Epithelial cell of proximal tubule (primary cell): Measurements from ENCODE around the gene PALM3. TPM values are rescaled to one million over a fixed set of nuclear protein-coding genes. Genes with fewer than 3 reads are reported as not detected.
"Not testable (repeated sequence)": the region's sequence is repeated elsewhere in the genome, so short reads cannot be mapped to it uniquely, and the experiment has no call there.

ENCODE experiments used
- DNase-seq: peaks from one replicate; pipeline ENCODE4 v3.0.0-alpha.2; 2011; ENCODE audit warnings: low read depth
- H3K4me3 ChIP-seq: 2 replicates; pipeline ENCODE4 v1.5.1; 2011; ENCODE audit warnings: low read depth, mild to moderate bottlenecking, low read length
- total RNA-seq: library from RNA; depleted of rRNA; stranded (reverse); fragments of >200 nt; gene quantifications from 2 replicates; pipeline ENCODE4 v1.2.3, GENCODE V29; 2015
- TF ChIP-seq, protein P1 (sequence below): conservative IDR thresholded peaks from 2 replicates; pipeline ENCODE4 v1.5.1; 2012; ENCODE audit warnings: low read depth, mild to moderate bottlenecking, low read length

PALM3 gene
- total RNA-seq, 1 donor from 2014 or later, result 0.17 TPM

DNA sequence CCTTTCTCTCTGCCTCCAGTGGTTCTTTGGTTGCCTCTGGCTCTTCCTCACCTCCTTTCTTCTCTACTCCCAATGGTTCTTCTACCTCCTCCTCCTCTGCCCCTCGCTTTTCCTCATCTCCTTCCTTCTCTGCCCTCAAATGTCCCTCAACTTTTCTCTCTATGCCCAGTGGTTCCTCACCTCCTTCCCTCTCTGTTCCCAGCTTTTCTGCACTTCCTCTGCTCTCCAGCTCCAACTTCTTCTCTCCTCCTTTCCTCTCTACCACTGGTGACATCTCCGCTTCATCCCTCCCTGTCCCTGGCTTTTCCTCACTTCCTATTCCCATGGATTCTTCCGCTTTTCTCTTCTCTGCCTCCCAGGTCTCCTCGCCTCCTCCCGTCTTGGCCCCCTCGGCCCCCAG lies 7.8 kb downstream of the PALM3 start:
- no peak for DNase-seq
- TF ChIP-seq, protein P1, sequence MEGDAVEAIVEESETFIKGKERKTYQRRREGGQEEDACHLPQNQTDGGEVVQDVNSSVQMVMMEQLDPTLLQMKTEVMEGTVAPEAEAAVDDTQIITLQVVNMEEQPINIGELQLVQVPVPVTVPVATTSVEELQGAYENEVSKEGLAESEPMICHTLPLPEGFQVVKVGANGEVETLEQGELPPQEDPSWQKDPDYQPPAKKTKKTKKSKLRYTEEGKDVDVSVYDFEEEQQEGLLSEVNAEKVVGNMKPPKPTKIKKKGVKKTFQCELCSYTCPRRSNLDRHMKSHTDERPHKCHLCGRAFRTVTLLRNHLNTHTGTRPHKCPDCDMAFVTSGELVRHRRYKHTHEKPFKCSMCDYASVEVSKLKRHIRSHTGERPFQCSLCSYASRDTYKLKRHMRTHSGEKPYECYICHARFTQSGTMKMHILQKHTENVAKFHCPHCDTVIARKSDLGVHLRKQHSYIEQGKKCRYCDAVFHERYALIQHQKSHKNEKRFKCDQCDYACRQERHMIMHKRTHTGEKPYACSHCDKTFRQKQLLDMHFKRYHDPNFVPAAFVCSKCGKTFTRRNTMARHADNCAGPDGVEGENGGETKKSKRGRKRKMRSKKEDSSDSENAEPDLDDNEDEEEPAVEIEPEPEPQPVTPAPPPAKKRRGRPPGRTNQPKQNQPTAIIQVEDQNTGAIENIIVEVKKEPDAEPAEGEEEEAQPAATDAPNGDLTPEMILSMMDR, result no peak

DNA sequence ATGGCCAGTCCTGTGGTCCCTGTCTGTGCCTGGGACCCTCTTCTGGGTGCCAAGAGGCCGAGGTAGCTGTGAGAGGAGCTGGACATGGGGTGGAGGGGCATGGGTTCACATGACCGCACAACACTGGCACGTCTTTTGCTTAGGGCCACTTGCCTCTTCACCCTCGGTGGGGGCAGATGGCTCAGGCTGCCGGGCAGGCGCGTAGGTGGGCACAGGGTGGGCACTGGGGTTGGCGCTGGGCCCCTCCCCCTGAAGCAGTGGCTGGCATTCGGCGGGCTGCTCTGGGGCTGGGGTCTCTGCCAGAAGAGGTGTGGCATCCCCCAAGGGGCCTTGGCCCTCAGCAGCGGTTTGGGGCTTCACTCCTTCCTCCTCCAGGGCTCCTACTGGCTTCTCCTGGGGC lies 8.4 kb downstream of the PALM3 start:
- TF ChIP-seq, protein P1, result no peak
- no peak for DNase-seq
- no peak overlapping the region for H3K4me3 ChIP-seq

More for the DNA sequence above, 7.8 kb downstream of the PALM3 start:
- H3K4me3 ChIP-seq, result no peak overlapping the region

DNA sequence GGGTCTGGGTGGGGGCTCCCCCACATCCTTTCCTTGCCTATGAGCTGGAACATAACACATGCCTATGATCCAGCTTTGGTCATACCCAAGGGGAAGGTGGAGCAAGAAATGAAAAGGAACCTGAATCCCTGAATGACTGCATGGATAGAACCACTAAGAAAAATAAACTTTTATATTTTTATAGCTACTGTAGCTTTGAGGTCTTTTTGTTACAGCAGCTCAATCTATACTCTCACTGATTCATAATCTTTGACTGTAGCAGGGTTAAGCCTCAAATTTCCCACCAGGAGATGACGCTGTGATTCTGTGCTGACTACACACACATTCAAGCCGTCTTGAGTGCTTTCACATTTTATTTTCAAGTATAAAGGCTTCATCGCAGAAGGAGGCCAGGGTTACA lies 8.8 kb downstream of the PALM3 start:
- DNase-seq, result no peak
- H3K4me3 ChIP-seq, result no peak overlapping the region
- TF ChIP-seq, protein P1, result no peak

DNA sequence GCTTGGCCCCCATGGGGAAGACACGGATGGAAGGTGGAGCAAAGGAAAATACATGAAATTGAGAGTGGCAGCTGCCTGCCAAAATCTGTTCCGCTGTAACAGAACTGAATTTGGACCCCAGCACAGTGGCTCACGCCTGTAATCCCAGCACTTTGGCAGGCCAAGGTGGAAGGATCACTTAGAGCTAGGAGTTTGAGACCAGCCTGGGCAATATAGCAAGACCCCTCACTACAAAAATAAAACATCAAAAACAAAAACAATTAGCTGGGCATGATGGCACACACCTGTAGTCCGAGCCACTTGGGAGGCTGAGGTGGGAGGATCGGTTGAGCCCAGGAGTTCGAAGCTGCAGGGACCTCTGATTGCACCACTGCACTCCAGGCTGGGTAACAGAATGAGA lies 9.4 kb downstream of the PALM3 start:
- no peak for DNase-seq
- TF ChIP-seq, protein P1, result no peak
- H3K4me3 ChIP-seq, result no peak overlapping the region

DNA sequence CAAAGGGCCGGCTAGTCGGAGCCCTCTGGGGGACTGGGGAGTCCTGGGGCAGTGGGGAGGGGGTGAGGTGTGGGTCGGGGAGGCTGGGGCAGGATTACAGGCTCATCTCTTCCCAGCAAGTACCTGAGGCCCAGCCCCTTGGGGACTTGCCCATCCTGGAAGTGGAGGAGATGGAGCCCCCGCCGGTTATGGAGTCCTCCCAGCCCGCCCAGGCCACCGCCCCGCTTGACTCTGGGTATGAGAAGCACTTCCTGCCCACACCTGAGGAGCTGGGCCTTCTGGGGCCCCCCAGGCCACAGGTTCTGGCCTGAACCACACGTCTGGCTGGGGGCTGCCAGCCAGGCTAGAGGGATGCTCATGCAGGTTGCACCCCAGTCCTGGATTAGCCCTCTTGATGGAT lies 9.9 kb downstream of the PALM3 start:
- H3K4me3 ChIP-seq, result no peak overlapping the region
- TF ChIP-seq, protein P1, result no peak
- DNase-seq, result no peak

DNA sequence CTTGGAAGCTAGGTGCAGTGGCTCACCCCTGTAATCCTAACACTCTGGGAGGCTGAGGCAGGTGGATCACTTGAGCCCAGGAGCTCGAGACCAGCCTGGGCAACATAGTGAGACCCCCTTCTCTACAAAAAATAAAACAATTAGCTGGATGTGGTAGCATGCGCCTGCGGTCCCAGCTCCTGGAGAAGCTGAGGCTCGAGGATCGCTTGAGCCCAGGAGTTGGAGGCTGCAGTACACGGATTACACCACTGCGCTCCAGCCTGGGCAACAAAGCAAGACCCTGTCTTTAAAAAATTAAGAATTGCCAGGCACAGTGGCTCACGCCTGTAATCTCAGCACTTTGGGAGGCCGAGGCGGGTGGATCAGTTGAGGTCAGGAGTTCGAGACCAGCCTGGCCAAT lies 10.9 kb downstream of the PALM3 start:
- DNase-seq, result not testable (repeated sequence)

DNA sequence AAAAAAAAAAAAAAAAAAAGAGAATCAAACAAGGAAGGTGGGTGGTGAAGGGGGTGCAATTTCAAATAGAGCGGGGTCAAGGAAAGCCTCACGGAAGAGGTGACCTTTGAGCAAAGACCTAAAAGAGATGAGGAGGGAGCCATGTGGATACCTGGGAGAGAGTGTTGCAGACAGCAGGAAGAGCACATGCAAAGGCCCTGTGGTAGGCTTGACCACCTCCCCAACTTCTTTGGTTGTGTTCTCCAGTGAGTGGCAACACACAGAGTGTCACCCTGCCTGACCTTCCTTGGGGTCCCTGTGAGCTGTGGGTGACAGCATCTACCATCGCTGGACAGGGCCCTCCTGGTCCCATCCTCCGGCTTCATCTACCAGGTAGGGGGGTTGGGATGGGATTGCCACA lies 11.4 kb downstream of the PALM3 start:
- no peak for DNase-seq
- TF ChIP-seq, protein P1, result no peak
- no peak overlapping the region for H3K4me3 ChIP-seq

More for the DNA sequence above, 10.9 kb downstream of the PALM3 start:
- not testable (repeated sequence) for H3K4me3 ChIP-seq
